ENCODE results near the gene CCDC81.
A peak's percentile ranks its signal among the peaks of the same experiment; 100 is the strongest.
"Not testable (repeated sequence)": the region's sequence is repeated elsewhere in the genome, so short reads cannot be mapped to it uniquely, and the experiment has no call there.

CCDC81 gene

GRCh38 chr11:86374586-86374985 is at the start of gene CCDC81:
Gene CCDC81 (plus strand): TSS chr11:86374887. CDS start chr11:86375164, 277 bp downstream.
- DNase-seq (ENCODE audit: low read depth) = no peak

GRCh38 chr11:86335131-86335767 is 39.4 kb upstream of the CCDC81 start:
- DNase-seq (ENCODE audit: low read depth) = no peak

GRCh38 chr11:86337227-86337626 is 37.5 kb upstream of the CCDC81 start:
- DNase-seq (ENCODE audit: low read depth) = no peak

- no peak for DNase-seq (ENCODE audit: low read depth)
These were observed 33.3 kb upstream of the CCDC81 start for GRCh38 chr11:86341382-86341781.

GRCh38 chr11:86346513-86346912 is 28.2 kb upstream of the CCDC81 start:
- no peak for DNase-seq (ENCODE audit: low read depth)

- no peak for DNase-seq (ENCODE audit: low read depth)
These were observed 19.4 kb upstream of the CCDC81 start for GRCh38 chr11:86355256-86355655.

GRCh38 chr11:86357412-86357811 is 17.3 kb upstream of the CCDC81 start:
- not testable (repeated sequence) for DNase-seq (ENCODE audit: low read depth)

GRCh38 chr11:86358720-86359119 is 16.0 kb upstream of the CCDC81 start:
- no peak for DNase-seq (ENCODE audit: low read depth)

- peak; percentile 17 for DNase-seq (ENCODE audit: low read depth)
These were observed 13.8 kb upstream of the CCDC81 start for GRCh38 chr11:86360775-86361395.

GRCh38 chr11:86363424-86363823 is 11.3 kb upstream of the CCDC81 start:
- DNase-seq (ENCODE audit: low read depth) = no peak

GRCh38 chr11:86365546-86365945 is 9.1 kb upstream of the CCDC81 start:
- no peak for DNase-seq (ENCODE audit: low read depth)

- no peak for DNase-seq (ENCODE audit: low read depth)
These were observed 5.0 kb upstream of the CCDC81 start for GRCh38 chr11:86369668-86370067.

GRCh38 chr11:86370171-86370570 is 4.5 kb upstream of the CCDC81 start:
- no peak for DNase-seq (ENCODE audit: low read depth)

GRCh38 chr11:86370922-86371594 is 3.6 kb upstream of the CCDC81 start:
- peak; percentile 24 for DNase-seq (ENCODE audit: low read depth)

- no peak for DNase-seq (ENCODE audit: low read depth)
These were observed 2.6 kb upstream of the CCDC81 start for GRCh38 chr11:86372041-86372440.

- no peak for DNase-seq (ENCODE audit: low read depth)
These were observed 2.1 kb upstream of the CCDC81 start for GRCh38 chr11:86372586-86372985.

GRCh38 chr11:86374069-86374468 is 618 bp upstream of the CCDC81 start:
- no peak for DNase-seq (ENCODE audit: low read depth)

- no peak for DNase-seq (ENCODE audit: low read depth)
These were observed 3.3 kb downstream of the CCDC81 start for GRCh38 chr11:86377972-86378371.

- DNase-seq (ENCODE audit: low read depth) = no peak
These were observed 5.8 kb downstream of the CCDC81 start for GRCh38 chr11:86380295-86381059.

- DNase-seq (ENCODE audit: low read depth) = no peak
These were observed 8.6 kb downstream of the CCDC81 start for GRCh38 chr11:86383041-86383955.

GRCh38 chr11:86386283-86386682 is 11.6 kb downstream of the CCDC81 start:
- no peak for DNase-seq (ENCODE audit: low read depth)

GRCh38 chr11:86386746-86387145 is 12.1 kb downstream of the CCDC81 start:
- DNase-seq (ENCODE audit: low read depth) = no peak

All from HS-27A (cell line).